ENCODE measurements around the gene MAN2A2. TPM values are rescaled to one million over a fixed set of nuclear protein-coding genes. Genes with fewer than 3 reads are reported as not detected.

The MAN2A2 gene
- total RNA-seq, 1 donor from 2014 or later: 133 TPM

DNA sequence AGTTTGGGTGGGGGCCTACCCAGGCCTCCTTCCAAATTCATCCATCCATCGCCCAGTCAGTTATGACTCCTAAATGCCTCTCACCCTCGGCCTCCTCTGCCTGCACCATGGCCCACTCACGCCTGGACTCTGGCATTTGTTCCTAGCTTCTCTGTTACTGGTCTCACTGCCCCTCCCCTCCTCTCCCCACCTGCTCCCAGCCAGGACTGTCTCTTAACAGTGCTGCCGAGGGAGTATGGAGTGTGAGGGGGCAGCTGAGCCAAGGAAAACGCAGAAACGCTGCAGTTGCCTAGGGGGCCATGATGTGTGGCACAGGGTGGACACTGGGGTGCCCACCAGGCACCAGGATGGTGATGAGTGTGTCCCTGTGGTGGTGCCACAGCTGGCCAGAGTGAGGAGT lies 54.7 kb downstream of the MAN2A2 start:
- peak overlapping the region; percentile 64 for H3K4me3 Mint-ChIP-seq
- H3K27ac Mint-ChIP-seq: no peak overlapping the region
- no peak for ATAC-seq (ENCODE audit: low read depth)
- CTCF ChIA-PET: interaction anchor here (1.0 to 4.7 kb wide), 8 partner anchors 10 to 314 kb away, joined by 4 to 39 read pairs (median 7); partner anchors contain the start of gene HDDC3
- POLR2A ChIA-PET: interaction anchor here (0.6 to 2.2 kb wide), 3 partner anchors 25 to 314 kb away, joined by 4 to 17 read pairs (median 6); no protein-coding TSS in a partner anchor
- peaks cover 21% of the 10 kb centered on the region for H3K4me1 Mint-ChIP-seq
- TF ChIP-seq, protein P1, sequence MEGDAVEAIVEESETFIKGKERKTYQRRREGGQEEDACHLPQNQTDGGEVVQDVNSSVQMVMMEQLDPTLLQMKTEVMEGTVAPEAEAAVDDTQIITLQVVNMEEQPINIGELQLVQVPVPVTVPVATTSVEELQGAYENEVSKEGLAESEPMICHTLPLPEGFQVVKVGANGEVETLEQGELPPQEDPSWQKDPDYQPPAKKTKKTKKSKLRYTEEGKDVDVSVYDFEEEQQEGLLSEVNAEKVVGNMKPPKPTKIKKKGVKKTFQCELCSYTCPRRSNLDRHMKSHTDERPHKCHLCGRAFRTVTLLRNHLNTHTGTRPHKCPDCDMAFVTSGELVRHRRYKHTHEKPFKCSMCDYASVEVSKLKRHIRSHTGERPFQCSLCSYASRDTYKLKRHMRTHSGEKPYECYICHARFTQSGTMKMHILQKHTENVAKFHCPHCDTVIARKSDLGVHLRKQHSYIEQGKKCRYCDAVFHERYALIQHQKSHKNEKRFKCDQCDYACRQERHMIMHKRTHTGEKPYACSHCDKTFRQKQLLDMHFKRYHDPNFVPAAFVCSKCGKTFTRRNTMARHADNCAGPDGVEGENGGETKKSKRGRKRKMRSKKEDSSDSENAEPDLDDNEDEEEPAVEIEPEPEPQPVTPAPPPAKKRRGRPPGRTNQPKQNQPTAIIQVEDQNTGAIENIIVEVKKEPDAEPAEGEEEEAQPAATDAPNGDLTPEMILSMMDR (IDR thresholded peaks at IDR 0.05): no peak
- no peak for DNase-seq
- intact Hi-C loops (cut with micrococcal nuclease): loop anchor here (5.0 to 10.0 kb wide), 3 partner anchors 265 to 1117 kb away; no protein-coding TSS in a partner anchor
- H3K36me3 Mint-ChIP-seq (ENCODE audit: low read depth): peaks cover 44% of the 10 kb centered on the region
- no peaks in the 10 kb centered on the region for H3K9me3 Mint-ChIP-seq
- H3K27me3 Mint-ChIP-seq: no peaks in the 10 kb centered on the region

DNA sequence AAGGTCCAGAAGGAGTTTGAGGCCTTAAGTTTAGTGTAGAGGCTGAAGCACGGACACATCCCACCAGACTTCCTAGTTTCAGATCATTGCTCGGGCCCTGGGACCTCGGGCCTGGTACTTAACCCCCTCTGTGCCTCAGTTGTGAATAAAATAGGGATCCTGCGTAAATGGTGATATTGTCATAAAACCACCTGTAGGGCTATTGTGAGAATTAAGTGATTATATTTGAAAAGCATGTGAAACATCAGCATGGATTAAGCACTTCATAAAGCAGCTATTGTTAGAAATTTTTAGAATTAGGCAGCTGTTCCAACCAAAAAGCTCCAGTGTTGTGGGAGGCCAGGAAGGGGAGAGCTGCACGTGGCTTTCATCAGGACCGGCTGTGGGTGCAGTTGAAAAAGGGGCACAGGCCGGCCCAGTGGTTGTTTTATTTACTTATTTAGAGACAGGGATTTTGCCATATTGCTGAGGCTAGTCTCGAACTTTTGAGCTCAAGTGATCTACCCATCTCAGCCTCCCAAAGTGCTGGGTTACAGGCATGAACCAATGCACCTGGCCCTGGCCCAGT lies 56.0 kb downstream of the MAN2A2 start:
- intact Hi-C loops (cut with micrococcal nuclease): loop anchor here (5.0 to 10.0 kb wide), 3 partner anchors 263 to 1116 kb away; no protein-coding TSS in a partner anchor
- no peaks in the 10 kb centered on the region for H3K9me3 Mint-ChIP-seq
- H3K27ac Mint-ChIP-seq: no peak overlapping the region
- ChIA-PET POLR2A (interaction anchor here (0.7 to 1.3 kb wide), 2 partner anchors 9 to 312 kb away, joined by 6 read pairs; no protein-coding TSS in a partner anchor), CTCF (interaction anchor here (1.5 to 4.7 kb wide), 4 partner anchors 9 to 90 kb away, joined by 3 to 39 read pairs (median 28); partner anchors contain the start of gene HDDC3)
- TF ChIP-seq, protein P1 (IDR thresholded peaks at IDR 0.05): no peak
- H3K36me3 Mint-ChIP-seq (ENCODE audit: low read depth): peaks cover 47% of the 10 kb centered on the region
- ATAC-seq (ENCODE audit: low read depth): no peak
- H3K4me1 Mint-ChIP-seq: peaks cover 21% of the 10 kb centered on the region
- DNase-seq: no peak
- H3K4me3 Mint-ChIP-seq: no peak overlapping the region
- H3K27me3 Mint-ChIP-seq: no peaks in the 10 kb centered on the region

DNA sequence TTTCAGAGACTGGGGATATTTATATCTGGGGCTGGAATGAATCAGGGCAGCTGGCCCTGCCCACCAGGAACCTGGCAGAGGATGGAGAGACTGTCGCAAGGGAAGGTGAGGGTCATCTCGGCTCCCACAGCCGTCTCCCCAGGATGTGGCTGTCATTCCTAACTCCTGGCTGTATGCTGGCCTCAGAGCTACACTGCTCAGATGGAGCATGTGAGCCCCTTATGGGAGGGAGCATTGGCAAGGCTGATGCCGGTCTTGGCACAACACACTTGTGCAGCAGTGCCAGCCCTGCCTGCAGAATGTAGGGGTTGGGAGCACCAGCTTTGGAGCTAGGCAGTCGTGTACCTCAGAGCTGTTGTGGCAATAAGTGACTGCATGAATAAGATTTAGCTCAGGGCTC lies 56.8 kb downstream of the MAN2A2 start:
- Mint-ChIP-seq H3K9me3 (no peaks in the 10 kb centered on the region), H3K4me1 (peaks cover 16% of the 10 kb centered on the region), H3K4me3 (no peak overlapping the region), H3K27me3 (no peaks in the 10 kb centered on the region), H3K27ac (no peak overlapping the region), H3K36me3 (ENCODE audit: low read depth) (peaks cover 47% of the 10 kb centered on the region)
- POLR2A ChIA-PET: no interaction called here
- ATAC-seq (ENCODE audit: low read depth): no peak
- DNase-seq: no peak
- TF ChIP-seq, protein P1 (IDR thresholded peaks at IDR 0.05): no peak
- CTCF ChIA-PET: no interaction called here
- intact Hi-C loops (cut with micrococcal nuclease): loop anchor here (5.0 to 10.0 kb wide), 3 partner anchors 262 to 1115 kb away; no protein-coding TSS in a partner anchor

DNA sequence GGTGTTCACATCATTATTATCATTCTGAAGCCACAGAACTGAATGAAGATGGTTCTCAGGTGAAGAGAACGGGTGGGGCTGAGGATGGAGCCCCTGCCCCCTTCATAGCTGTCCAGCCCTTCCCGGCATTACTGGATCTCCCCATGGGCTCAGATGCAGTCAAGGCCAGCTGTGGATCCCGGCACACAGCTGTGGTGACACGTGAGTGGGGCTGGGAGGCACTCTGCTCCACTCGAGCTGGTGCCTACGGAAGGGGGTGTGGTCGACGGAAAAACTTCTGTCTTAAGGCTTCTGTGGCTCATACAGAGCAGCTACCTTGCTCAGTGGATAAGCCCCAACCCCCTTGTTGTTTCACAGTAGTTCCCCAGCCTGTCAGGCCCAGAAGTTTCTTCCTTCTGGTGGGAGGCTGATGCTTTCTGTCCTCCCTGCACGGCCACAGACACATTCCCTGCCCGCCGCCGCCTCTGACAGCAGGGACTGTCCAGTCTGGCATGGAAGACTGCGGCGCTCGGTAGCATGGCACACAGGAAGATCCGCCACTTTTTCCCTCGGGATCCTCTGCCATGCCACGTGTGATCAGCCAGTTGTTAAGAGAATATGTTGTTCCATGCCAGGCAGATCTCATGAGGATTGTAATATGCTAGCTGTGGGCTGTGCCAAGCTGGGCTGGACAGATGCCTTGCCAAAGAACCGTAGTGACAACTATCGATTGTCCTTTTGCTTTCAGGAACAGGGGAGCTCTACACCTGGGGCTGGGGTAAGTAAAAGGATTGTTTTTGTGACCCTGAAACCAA lies 57.4 kb downstream of the MAN2A2 start:
- H3K27ac Mint-ChIP-seq: no peak overlapping the region
- TF ChIP-seq, protein P1 (IDR thresholded peaks at IDR 0.05): no peak
- ATAC-seq (ENCODE audit: low read depth): no peak
- peaks cover 13% of the 10 kb centered on the region for H3K4me1 Mint-ChIP-seq
- CTCF ChIA-PET: no interaction called here
- DNase-seq: no peak
- H3K36me3 Mint-ChIP-seq (ENCODE audit: low read depth): peaks cover 51% of the 10 kb centered on the region
- no peaks in the 10 kb centered on the region for H3K27me3 Mint-ChIP-seq
- H3K9me3 Mint-ChIP-seq: no peaks in the 10 kb centered on the region
- intact Hi-C loops (cut with micrococcal nuclease): no loop called here
- no peak overlapping the region for H3K4me3 Mint-ChIP-seq
- POLR2A ChIA-PET: no interaction called here

DNA sequence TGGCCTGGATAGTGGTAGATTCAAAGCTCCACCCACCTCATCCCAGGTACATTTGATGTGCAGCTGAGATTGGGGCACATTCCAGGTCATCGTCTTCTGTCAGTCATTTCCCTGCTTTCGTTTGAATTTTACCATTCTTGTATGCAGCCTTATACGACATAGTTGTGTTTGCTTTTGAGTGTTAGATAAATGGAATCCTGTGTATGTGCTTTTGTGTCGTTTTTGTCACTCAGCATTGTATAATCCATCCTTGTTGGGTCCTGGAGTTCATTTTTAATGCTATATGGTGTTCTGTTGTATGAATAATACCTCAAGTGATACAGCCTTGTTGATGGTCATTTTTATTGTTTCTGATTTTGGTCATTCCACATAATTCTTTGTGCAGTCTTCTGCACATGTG lies 58.9 kb downstream of the MAN2A2 start:
- DNase-seq (no peak), ATAC-seq (ENCODE audit: low read depth) (no peak)
- TF ChIP-seq, protein P1 (IDR thresholded peaks at IDR 0.05): no peak
- intact Hi-C loops (cut with micrococcal nuclease): no loop called here
- Mint-ChIP-seq H3K27me3 (no peaks in the 10 kb centered on the region), H3K4me1 (peaks cover 4% of the 10 kb centered on the region), H3K9me3 (no peaks in the 10 kb centered on the region), H3K27ac (no peak overlapping the region), H3K4me3 (no peak overlapping the region), H3K36me3 (ENCODE audit: low read depth) (peaks cover 64% of the 10 kb centered on the region)
- ChIA-PET CTCF (no interaction called here), POLR2A (no interaction called here)
